HG03442 (cell line): ENCODE results near the gene SKIDA1.

Experiments used
- ATAC-seq: cut with Tn5 transposase; IDR thresholded peaks from one replicate; pipeline ENCODE4 v1.9.1; 2021; ENCODE audit warnings: mild to moderate bottlenecking, moderate library complexity; ENCODE audit not compliant: unreplicated experiment

SKIDA1 gene

GRCh38 chr10:21502348-21502740, 23.1 kb downstream of the SKIDA1 start:
- no peak for ATAC-seq

- no peak for ATAC-seq
These were observed 23.6 kb downstream of the SKIDA1 start for GRCh38 chr10:21501731-21502347.

GRCh38 chr10:21501091-21501490, 24.4 kb downstream of the SKIDA1 start:
- ATAC-seq, result no peak

- ATAC-seq, result no peak
These were observed 24.9 kb downstream of the SKIDA1 start for GRCh38 chr10:21500578-21500910.

- no peak for ATAC-seq
These were observed 25.5 kb downstream of the SKIDA1 start for GRCh38 chr10:21499701-21500577.

- no peak for ATAC-seq
These were observed 26.5 kb downstream of the SKIDA1 start for GRCh38 chr10:21498986-21499385.

- no peak for ATAC-seq
These were observed 27.1 kb downstream of the SKIDA1 start for GRCh38 chr10:21498377-21498776.

GRCh38 chr10:21497177-21497807, 28.2 kb downstream of the SKIDA1 start:
- ATAC-seq, result no peak

GRCh38 chr10:21496343-21497176, 28.9 kb downstream of the SKIDA1 start:
- peak; percentile 45 for ATAC-seq

- peak; percentile 73 for ATAC-seq
These were observed 29.6 kb downstream of the SKIDA1 start for GRCh38 chr10:21495752-21496342.

- peak; percentile 1 for ATAC-seq
These were observed 30.3 kb downstream of the SKIDA1 start for GRCh38 chr10:21495002-21495751.

GRCh38 chr10:21494191-21495001, 31.1 kb downstream of the SKIDA1 start:
- ATAC-seq, result no peak

- no peak for ATAC-seq
These were observed 31.7 kb downstream of the SKIDA1 start for GRCh38 chr10:21493784-21494183.

- ATAC-seq, result no peak
These were observed 33.1 kb downstream of the SKIDA1 start for GRCh38 chr10:21492421-21492820.

- no peak for ATAC-seq
These were observed 34.8 kb downstream of the SKIDA1 start for GRCh38 chr10:21490711-21491105.

GRCh38 chr10:21490028-21490710, 35.3 kb downstream of the SKIDA1 start:
- ATAC-seq, result no peak

GRCh38 chr10:21488957-21489446, 36.5 kb downstream of the SKIDA1 start:
- no peak for ATAC-seq

- ATAC-seq, result no peak
These were observed 37.1 kb downstream of the SKIDA1 start for GRCh38 chr10:21488246-21488956.
